HG03060 (cell line): ENCODE measurements around the gene POU5F1.

Experiments used
- ATAC-seq: cut with Tn5 transposase; IDR thresholded peaks from one replicate; pipeline ENCODE4 v1.9.1; 2021; ENCODE audit warnings: low read depth, moderate number of reproducible peaks; ENCODE audit not compliant: unreplicated experiment

The POU5F1 gene

DNA sequence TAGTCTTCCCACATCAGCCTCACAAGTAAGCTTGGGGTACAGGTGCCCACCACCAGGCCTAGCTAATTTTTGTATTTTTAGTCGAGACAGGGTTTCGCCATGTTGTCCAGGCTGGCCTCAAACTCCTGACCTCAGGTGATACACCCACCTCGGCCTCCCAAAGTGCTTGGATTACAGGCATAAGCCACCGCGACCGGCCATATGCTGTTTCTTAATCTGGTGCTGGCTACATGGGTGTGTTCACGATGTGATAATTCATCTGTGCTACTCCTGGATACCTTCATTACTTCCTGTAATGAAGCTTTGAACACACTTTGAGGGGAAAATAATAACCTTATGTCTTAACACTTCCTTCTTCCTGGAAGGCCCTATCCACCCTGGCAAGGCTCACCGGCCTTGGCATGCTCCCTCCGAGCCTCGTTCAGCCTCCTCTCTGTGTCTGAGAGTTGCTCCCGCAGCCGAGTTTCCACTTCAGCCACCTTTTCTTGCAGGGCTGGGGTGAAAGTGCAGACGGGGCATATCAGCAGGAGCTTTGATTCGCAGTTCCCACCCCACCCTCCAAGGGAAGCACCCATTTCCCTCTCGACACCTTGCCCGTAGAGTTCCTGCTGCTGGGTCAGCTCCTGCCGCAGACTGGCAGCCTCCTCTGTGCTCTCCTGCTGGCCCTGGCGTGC, 26.0 kb downstream of the POU5F1 start:
- no peak for ATAC-seq

DNA sequence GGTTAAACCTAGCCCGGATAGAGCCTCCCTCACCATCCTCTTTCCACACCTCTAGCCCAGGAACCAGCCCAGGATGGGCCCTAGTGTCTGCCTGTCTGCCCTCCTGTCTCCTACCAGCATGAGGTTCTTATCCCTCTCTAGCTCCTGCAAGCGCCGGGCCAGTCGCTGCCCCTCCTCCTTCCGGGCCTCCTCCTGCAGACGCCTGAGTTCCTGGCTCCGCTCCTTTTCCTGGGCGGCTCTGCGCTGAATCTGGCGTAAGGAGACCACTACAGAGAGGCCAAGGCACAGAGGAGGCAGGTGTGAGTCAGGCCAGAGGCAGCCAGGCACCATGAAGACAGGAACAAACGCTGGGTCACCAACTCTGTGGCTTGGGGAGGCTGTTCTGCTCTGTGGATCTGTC, 27.3 kb downstream of the POU5F1 start:
- no peak for ATAC-seq

DNA sequence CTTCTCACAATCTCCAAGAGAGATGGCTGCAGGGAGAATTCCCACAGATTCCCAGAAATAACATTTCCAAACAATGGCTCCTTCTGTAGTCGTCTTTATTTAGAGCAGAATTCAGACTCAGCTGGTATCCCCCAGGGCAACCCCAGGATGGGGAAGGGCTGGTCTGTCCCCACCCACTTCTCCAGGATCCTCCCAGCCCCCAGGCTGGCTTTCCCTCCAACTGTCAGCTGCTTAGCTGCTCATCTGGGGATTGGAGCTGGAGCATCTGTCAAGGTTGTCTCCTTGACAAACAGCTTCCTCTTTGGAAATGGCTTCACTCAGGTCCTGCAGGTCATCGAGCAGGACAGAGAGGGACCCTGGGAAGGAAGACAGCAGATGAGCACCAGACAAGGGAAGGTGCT, 28.1 kb downstream of the POU5F1 start:
- ATAC-seq: no peak

DNA sequence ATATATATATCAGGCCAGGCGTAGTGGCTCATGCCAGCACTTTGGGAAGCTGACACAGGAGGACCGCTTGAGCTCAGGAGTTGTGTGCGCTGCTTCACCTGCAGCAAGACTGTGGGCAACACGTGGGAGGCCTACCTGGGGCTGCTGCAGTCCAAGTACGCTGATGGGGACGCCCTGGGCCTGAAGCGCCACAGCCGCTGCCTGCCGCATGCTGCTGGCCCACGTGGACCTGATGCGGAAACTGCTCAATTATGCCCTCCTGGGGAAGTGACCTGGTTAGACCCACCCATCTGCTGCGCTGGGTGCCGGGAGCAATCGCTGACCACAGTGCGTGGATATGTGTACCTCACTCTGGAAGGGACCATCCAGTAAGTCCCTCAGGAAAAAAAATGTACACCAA, 29.8 kb downstream of the POU5F1 start:
- no peak for ATAC-seq

DNA sequence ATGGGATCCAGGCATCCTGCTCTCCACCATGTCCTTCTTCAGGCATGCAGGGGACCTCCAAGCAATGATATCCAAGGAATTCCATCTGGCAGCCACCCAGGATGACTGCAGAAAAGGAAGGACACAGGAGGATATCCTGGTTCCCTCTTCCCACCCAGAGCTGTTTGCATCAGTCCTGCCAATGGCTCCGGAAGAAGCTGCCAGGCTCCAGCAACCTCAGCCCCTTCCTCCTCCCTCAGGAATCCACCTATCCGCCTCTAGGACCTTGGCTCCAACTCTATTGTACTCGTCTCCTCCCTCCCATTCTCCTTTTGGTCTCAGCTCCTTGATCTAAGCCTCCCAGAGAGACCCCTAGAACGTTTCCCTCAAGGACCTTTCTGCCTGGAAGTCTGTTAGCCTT, 30.9 kb downstream of the POU5F1 start:
- no peak for ATAC-seq

DNA sequence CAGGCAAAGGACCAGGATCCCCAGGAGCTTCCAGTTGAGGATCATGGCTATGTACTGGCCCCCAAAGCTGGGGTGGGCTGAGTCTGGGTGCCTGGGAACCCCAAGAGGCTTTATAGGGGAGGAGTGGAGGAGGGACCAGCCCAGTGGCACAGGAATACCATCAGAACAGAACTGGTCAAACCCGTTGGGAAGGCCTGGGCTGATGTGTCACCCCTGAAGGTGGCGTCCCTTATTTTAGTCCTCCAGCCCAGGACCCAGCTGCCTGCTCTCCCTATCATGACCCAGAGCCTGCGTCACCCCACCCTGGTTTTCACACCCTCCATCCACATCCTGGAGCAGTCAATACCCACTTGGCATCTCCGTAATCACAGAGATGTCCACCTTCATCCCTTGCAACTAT, 31.5 kb downstream of the POU5F1 start, which contains the start of gene PSORS1C2:
PSORS1C2 (minus strand) TSS at position 85 of the 400 bp plus-strand sequence; CDS start at position 45, 40 bp downstream.
- no peak for ATAC-seq

DNA sequence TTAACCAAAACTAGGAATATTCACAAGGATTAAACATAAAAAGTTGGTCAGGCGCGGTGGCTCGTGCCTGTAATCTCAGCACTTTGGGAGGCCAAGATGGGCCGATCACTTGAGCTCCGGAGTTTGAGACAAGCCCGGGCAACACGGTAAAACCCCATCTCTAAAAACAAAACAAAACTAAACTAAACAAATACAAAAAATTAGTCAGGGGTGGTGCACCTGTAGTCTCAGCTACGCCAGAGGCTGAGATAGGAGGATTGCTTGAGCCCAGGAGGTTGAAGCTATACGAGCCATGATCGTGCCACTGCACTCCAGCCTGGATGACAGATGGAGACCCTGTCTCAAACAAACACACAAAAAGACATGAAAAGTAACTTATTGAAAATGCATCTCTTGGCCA, 34.8 kb downstream of the POU5F1 start:
- ATAC-seq: no peak

DNA sequence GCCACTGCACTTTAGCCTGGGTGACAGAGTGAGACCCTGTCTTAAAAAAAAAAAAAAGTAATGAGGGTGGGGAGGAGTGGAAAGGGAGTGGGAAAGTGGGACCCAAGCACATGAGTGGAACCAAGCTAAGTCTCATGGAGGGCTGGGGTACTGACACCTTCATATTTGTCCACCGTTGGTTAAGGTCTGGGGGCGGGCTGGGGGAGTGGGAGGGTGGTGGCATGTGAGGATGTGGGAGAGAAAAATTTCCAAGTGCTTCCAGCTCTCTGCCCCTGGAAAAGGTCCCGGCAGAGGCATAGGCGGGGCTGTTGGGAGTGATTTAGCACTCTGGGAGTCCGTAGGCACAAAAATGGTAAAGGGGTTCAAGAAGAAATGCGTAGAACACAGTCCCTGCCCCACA, 37.7 kb downstream of the POU5F1 start:
- no peak for ATAC-seq

DNA sequence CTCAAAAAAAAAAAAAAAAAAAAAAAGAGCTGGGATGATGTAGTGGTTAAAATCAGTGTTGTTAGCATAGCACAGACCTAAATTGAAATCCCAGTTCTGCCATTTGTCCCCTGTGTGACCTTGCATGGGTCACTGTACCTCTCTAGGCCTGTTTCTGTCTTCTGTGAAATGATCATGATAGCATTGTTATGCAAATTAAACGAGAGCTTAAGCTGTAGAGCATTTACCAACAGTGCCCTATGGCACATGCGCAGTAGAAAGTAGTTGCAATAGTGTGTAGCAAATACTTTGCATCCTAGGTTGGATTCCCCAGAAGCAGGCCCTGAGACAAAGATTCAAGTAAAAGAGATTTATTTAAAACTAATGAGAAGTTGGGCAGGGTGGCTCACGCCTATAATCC, 38.9 kb downstream of the POU5F1 start:
- no peak for ATAC-seq

DNA sequence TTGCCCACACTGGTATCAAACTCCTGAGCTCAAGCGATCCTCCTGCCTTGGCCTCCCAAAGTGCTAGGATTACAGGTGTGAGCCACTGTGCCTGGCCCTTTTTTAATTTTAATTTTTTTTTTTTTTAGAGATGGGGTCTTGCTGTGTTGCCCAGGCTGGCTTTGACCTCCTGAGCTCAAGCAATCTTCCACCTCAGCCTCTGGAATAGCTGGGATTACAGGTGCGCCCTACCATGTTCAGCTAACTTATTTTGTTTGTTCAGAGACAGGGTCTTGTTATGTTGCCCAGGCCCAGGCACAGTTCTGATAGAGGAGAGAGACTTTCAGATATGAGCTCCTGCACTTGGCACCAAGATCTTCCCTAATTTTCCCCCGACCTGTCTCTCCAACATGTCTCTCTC, 39.7 kb downstream of the POU5F1 start:
- ATAC-seq: no peak

DNA sequence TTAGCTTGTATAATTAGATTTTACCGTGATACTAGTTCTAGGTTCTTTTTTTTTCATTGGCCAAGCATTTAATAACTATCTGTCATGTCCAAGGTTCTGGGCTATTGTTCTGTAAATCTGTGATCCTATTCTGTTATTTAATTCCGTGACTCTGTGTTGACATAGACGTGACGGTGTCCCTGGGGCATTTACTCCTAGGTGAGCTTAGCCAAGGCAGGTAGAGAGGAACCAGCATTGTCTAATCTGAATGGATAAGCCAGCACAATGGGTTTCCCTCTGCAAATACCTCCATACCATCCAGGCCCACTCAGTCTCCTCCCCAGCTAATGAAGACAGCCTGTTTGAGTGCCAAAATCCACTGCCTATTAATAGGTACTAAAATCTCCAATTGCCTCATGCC, 41.4 kb downstream of the POU5F1 start:
- ATAC-seq: no peak

DNA sequence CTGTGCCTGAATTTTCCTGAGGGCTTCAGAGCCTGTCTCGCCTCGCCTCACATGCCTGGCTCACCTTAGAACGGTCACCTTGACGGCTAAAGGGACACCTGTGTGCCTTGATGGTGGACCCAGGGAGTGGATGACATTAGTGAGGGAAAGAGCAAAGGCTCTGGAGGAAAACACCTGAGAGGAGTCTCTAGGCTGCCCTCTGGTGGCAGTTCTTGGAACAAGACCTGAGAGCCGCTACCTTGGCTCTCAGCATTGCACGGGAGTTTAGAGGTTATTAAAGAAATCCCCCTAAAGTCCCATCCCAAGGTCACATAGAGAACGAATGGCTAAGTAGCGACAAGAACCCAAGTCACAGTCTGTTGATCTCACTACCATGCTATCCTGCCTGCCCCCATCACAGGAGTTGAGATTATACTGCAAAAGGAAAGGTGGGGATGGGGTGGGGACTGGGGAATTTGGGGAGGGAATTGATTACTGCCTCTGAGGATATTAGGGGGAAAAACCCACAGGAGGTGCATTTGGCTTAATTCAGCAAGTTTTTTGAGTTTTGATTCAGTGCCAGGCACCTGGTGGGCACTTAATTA, 42.3 kb downstream of the POU5F1 start:
- ATAC-seq: no peak

DNA sequence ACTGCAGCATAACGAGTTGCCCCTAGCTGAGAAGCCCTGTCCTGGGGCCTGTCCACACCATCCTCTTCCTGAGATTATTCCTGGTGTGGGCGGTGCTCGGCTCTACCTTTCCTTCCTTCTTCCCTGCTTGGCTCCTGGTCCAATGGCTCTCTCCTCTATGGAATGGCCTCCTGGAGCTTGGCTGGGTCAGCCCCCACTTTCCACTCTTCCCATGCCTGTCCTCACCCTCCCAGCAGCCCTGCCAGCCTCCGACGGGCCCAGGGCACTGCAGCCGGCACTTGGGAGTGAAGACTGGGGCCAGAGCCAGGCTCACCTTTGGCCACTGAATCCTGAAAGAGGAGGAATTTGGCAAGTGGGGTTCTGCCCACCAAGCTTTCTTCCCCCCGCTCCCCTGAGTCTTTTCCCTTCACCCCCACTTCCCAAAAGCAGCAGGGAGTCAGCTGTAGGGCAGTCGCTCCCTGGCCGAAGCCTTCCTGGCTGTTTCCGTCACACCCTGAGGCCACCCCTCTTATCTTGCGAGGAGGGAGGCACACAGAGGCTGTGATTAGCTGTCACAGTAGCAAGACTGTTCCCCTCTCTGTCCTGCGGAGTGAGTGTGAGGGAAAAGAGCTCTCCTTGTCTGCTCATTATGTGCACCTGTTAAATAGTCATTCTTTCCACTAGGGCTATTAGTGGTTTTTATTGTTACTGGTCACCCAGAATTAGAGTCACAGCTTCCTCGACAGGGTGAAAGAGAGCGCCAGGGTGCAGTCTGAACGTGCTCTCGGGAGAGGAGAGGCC, 43.9 kb downstream of the POU5F1 start:
- ATAC-seq: no peak

DNA sequence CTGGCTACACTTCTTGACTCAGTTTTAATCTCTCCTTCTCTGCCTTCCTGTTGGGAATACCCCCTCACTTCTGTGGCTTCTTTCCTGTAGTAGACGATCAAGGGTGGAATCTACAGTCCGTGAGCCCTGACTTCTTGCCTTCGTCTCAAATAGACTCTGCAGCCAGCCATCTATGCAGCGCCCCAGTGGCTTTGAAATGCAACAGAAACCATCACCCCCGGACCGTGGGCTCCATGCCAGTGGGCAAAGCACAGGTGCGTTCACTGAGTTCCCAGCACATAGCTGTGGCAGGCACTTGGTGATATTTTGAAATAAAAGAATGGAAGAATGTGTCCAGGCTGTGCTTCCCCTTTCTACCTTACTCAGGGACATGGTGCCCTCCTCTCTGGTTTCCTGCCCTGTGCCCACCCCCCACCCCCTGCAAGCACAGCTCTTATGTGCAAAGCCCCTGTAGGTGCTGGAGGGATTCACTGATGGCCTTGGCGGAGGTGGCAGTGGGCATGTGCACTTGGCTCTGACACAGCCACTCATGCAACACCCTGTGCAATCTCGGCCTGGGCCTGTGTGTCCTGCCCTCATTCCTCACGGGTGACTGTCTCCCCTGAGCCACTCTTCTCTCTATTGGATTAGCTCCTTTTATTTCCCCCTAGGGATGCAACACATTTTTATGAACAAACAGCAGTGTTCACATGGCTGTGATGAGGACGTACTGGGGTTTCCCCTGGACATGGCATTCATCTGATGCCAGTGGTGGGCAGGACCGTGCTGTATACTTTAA, 44.7 kb downstream of the POU5F1 start:
- no peak for ATAC-seq

DNA sequence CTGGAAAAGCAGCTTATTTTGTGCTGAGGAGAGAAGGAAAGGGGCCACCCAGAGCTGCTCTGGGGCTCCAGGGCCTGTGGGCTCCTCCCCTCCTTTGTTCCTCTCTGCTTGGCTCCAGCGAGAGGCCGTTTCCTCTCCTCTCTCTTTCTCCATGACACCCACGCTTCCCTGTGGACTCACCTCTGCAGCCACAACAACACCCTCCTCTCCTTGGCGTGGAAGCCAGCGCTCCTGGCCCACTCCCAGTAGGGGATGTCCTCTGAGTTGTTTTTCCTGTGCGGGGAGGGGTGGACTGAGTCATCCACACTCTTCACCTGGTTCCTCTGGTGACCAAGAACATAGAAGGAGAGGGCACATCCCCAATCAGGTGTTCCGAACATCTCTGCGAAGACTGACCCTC, 45.3 kb downstream of the POU5F1 start:
- no peak for ATAC-seq

DNA sequence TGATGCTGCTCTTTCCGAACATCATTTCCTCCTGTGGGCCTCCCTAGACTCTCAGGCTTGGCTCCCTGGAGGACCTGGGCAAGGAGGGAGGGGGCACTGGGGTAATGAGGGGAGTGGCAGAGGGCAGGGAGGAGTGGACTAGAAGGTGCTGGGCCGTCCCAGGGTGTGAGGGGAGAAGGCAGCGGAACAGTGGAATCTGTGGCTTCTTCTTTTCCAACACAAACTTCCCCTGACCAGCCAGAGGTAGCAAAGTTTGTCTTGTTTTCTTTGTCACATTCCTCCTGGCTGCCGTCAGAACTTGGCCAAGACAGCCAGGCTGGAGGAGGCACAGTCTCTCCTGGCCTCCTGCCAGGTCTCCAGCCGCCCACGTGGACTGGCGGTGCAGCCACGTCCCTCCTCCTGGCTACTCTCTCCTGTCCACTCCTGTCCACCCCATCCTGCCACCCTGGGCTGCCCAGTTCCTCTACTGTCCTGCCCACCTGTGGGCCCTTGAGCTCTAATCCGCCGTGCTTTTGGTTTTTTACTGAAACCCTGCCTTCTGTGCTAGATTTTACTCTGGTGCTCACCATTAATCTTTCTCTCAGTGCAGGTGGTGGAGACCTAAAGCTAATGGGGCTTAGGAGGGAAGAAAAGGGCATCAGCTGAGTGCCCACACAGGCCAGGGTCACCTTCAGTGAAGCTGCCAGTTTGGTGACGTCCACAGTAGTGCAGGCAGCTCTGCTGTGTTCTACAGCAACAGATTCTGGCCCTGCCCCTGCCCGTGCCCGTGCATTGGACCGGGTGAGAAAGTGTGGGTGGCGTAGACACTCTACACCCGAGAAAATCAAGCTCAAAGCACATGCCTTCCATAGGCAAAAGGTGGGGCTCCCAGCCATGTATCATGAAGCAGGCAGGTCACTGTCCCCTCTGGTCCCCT, 47.4 kb downstream of the POU5F1 start:
- ATAC-seq: no peak

DNA sequence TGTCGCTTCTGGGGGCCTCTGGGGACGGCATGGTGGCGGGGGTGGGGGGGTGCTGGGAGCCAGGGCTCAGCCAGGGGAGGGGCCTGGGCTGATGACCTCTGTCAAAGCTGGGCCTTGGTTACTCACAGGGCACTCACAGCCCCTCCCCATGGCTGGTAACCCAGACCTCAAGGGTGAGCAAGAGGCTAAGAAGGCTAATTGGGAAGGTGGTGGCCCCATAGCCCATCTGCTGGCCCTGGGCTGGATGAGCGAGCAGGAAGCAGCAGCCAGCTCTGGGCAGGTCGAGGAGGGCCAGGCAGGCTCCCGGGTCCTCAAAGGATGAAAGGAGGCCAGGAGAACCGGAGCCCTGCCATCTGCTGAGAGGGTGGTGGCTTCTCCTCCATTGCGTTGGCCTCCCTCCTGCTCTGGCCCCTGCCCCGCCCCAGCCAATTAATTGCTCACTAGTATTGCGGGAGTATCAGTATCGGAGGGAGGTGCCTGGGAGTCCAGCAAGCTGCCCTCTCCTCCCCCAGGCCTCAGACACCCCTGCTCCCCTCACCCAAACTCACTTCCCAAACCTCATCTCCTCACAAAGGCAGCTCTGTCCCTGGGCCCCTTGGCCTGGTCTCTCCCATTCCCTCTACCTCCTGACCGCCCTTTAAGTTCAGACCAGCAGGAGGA, 49.2 kb downstream of the POU5F1 start:
- ATAC-seq: no peak

DNA sequence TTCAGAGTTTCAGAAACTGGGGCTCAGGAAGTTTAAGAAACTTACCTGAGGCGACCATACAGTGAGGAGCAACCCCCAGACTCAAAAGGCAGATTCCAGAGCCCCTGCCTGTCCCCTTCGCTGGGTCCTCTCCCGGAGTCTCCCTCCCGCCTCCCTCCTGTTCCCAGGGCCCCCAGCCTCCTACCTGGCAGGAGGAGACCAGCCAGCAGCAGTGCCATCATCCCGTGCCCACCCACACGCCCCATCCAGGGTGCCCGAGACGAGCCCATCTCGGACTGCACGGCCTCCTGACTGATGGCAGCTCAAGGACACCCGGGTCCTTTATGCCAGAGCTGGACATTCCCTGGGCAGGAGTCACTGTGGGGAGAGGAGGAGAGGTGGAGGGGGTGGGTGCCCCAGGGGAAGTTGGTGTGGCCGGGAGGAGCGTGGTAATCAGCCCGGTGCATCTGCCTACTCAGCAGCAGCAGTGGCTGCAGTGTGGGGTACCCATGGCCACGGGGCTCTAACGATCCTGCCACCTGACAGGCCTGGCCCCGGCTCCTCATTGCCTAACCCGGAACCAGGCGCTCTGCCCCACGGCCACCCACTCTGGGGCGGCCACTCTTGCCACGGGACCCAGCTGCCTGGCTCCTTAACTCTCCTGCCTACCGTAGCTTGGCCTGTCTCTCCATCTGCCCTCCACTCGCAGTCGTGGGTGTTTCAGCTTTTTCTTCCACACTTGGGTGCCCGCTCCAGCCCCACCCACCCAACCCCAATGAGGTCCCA, 50.1 kb downstream of the POU5F1 start, which contains the start of gene CDSN:
CDSN (minus strand) TSS at position 296 of the 765 bp plus-strand sequence; CDS start at position 269, 27 bp downstream.
- no peak for ATAC-seq

DNA sequence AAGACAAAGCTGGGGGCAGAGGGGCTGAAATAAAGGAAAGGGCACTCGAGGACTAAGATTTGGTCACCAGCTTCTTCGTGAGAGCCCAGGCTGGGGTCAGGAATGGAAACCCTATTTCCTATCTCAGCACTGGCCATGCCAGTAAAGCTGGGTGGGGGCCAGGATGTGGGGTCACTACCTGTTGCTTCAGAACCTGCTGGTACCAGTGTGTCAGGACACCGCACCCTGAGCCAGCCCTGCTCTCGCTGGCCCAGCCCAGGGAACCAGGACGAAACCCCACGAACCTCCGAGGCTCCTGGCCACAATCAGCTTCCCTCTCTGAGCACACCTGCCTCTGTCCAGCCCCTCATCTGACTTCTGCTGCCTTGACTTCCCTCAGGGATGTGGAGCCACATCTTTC, 52.3 kb downstream of the POU5F1 start:
- ATAC-seq: no peak
